GM21723 (cell line): ENCODE data around the gene IL1R1.

Experiments used
- ATAC-seq: cut with Tn5 transposase; IDR thresholded peaks from one replicate; pipeline ENCODE4 v1.9.1; 2021; ENCODE audit warnings: mild to moderate bottlenecking, moderate library complexity; ENCODE audit not compliant: unreplicated experiment

Gene IL1R1

GRCh38 chr2:102137138-102137537 lies 5.4 kb upstream of the IL1R1 start:
- no peak for ATAC-seq

GRCh38 chr2:102138331-102138730 lies 4.2 kb upstream of the IL1R1 start:
- no peak for ATAC-seq

GRCh38 chr2:102139851-102140250 lies 2.7 kb upstream of the IL1R1 start:
- no peak for ATAC-seq

GRCh38 chr2:102140377-102140776 lies 2.2 kb upstream of the IL1R1 start:
- ATAC-seq, result no peak

GRCh38 chr2:102141011-102141943 lies 1.3 kb upstream of the IL1R1 start:
- ATAC-seq, result no peak

GRCh38 chr2:102142829-102143449 lies 393 bp downstream of the IL1R1 start:
- no peak for ATAC-seq

- no peak for ATAC-seq
Observed at GRCh38 chr2:102143450-102143985, 972 bp downstream of the IL1R1 start.

GRCh38 chr2:102144128-102144527 lies 1.6 kb downstream of the IL1R1 start:
- ATAC-seq, result no peak

GRCh38 chr2:102145107-102145506 lies 2.6 kb downstream of the IL1R1 start:
- ATAC-seq, result no peak

- no peak for ATAC-seq
Observed at GRCh38 chr2:102145934-102146333, 3.4 kb downstream of the IL1R1 start.

GRCh38 chr2:102147935-102148334 lies 5.4 kb downstream of the IL1R1 start:
- no peak for ATAC-seq

- ATAC-seq, result no peak
Observed at GRCh38 chr2:102149243-102149642, 6.7 kb downstream of the IL1R1 start.

- no peak for ATAC-seq
Observed at GRCh38 chr2:102149644-102150455, 7.3 kb downstream of the IL1R1 start.

GRCh38 chr2:102154364-102154763 lies 11.8 kb downstream of the IL1R1 start:
- no peak for ATAC-seq

GRCh38 chr2:102154946-102155702 lies 12.6 kb downstream of the IL1R1 start:
- no peak for ATAC-seq

GRCh38 chr2:102155703-102156515 lies 13.4 kb downstream of the IL1R1 start:
- ATAC-seq, result no peak

- no peak for ATAC-seq
Observed at GRCh38 chr2:102158011-102158755, 15.6 kb downstream of the IL1R1 start.

GRCh38 chr2:102159295-102159694 lies 16.7 kb downstream of the IL1R1 start:
- no peak for ATAC-seq
